Measurements from ENCODE around the gene ASPA. TPM values are rescaled to one million over a fixed set of nuclear protein-coding genes. Genes with fewer than 3 reads are reported as not detected.

Gene ASPA
- total and polyA plus RNA-seq, 8 donors, result 6.5 to 68.9 (median 45.9) TPM

DNA sequence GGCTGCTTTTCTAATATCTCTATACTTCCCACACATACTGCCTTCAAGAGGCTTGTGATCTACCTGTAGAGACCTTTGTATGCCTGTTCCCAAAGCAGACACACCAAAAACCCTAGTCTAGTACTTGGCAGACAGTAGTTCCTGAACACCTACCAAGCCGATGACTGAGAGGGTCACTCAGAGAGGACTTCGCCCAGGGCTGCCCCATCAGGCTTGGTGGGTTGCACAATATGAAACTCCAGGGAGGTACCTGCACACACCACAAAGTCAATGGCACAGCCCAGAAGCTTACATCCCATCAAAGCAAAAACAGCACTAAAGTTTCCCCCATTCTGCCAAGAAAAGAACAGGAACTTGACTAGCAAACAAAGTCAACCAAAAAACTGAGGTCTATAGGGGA, 30.3 kb downstream of the ASPA start:
- Histone ChIP-seq H3K27me3 (no peaks in the 10 kb centered on the region), H3K4me1 (no peaks in the 10 kb centered on the region), H3K9me3 (no peaks in the 10 kb centered on the region), H3K36me3 (no peaks in the 10 kb centered on the region), H3K27ac (no peak overlapping the region), H3K4me3 (no peak overlapping the region)
- intact Hi-C loops (cut with DNase I), result no loop called here
- no peak for DNase-seq
- TF ChIP-seq, protein P1, sequence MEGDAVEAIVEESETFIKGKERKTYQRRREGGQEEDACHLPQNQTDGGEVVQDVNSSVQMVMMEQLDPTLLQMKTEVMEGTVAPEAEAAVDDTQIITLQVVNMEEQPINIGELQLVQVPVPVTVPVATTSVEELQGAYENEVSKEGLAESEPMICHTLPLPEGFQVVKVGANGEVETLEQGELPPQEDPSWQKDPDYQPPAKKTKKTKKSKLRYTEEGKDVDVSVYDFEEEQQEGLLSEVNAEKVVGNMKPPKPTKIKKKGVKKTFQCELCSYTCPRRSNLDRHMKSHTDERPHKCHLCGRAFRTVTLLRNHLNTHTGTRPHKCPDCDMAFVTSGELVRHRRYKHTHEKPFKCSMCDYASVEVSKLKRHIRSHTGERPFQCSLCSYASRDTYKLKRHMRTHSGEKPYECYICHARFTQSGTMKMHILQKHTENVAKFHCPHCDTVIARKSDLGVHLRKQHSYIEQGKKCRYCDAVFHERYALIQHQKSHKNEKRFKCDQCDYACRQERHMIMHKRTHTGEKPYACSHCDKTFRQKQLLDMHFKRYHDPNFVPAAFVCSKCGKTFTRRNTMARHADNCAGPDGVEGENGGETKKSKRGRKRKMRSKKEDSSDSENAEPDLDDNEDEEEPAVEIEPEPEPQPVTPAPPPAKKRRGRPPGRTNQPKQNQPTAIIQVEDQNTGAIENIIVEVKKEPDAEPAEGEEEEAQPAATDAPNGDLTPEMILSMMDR (IDR thresholded peaks at IDR 0.05), result no peak
- ATAC-seq, result no peak

DNA sequence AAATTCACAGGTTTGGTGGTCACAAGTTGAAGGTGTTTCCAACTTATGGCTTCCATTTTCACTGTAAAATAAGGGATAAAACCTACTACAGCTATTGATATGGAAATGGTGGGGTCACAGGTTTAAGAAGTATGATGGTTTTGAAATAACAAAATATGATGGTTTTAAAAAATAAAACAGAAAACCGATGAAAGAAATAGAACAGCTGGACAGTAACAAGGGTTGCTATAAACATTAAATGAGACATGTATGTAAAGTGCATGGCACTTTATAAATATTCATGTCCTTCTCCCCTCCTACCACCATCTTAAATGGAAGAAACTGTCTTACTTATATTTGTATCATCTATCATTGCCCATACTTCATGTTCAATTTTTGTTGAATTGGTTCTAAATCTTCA, 31.3 kb downstream of the ASPA start:
- Histone ChIP-seq H3K4me3 (no peak overlapping the region), H3K9me3 (no peaks in the 10 kb centered on the region), H3K36me3 (no peaks in the 10 kb centered on the region), H3K27ac (no peak overlapping the region), H3K4me1 (no peaks in the 10 kb centered on the region), H3K27me3 (no peaks in the 10 kb centered on the region)
- no peak for ATAC-seq
- intact Hi-C loops (cut with DNase I), result no loop called here
- no peak for DNase-seq
- TF ChIP-seq, protein P1 (IDR thresholded peaks at IDR 0.05), result no peak

DNA sequence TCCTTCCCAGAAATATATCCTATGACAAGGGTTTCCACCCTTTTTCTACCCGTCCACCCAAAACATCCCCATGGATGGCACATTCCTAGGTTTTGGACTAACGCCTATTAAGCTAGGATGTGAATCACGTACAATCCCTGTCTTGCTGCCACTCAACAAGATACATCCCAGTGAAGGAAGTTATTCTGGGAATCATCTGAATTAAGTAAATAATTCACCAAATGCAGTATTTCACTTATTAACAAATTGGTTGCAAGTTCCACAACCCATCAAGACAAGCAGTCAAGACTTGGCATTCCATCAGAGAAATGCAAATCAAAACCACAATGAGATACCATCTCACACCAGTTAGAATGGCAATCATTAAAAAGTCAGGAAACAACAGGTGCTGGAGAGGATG, 32.1 kb downstream of the ASPA start:
- Histone ChIP-seq H3K4me1 (no peaks in the 10 kb centered on the region), H3K4me3 (no peak overlapping the region), H3K36me3 (no peaks in the 10 kb centered on the region), H3K27me3 (no peaks in the 10 kb centered on the region), H3K9me3 (no peaks in the 10 kb centered on the region), H3K27ac (no peak overlapping the region)
- TF ChIP-seq, protein P1 (IDR thresholded peaks at IDR 0.05), result no peak
- intact Hi-C loops (cut with DNase I), result no loop called here
- DNase-seq, result no peak
- no peak for ATAC-seq

- DNase-seq, result no peak
- ATAC-seq, result no peak
- TF ChIP-seq, protein P1 (IDR thresholded peaks at IDR 0.05), result no peak
- Histone ChIP-seq H3K4me3 (no peak overlapping the region), H3K36me3 (no peaks in the 10 kb centered on the region), H3K9me3 (no peaks in the 10 kb centered on the region), H3K27me3 (no peaks in the 10 kb centered on the region), H3K27ac (no peak overlapping the region), H3K4me1 (no peaks in the 10 kb centered on the region)
- intact Hi-C loops (cut with DNase I), result no loop called here
Observed at GRCh38 chr17:3510090-3510489, 34.3 kb downstream of the ASPA start.

- TF ChIP-seq, protein P1 (IDR thresholded peaks at IDR 0.05), result no peak
- DNase-seq (no peak), ATAC-seq (no peak)
- no peaks in the 10 kb centered on the region for H3K4me1 ChIP-seq
- intact Hi-C loops (cut with DNase I), result no loop called here
- H3K27me3 ChIP-seq, result no peaks in the 10 kb centered on the region
- no peak overlapping the region for H3K4me3 ChIP-seq
- no peaks in the 10 kb centered on the region for H3K9me3 ChIP-seq
- no peaks in the 10 kb centered on the region for H3K36me3 ChIP-seq
- peak overlapping the region in 1 of 2 donors; percentile 28 for H3K27ac ChIP-seq
Observed at GRCh38 chr17:3511852-3512504, 36.2 kb downstream of the ASPA start.

Measured in left lung (tissue), 10 donors.